CD4-positive, alpha-beta T cell (primary cell): ENCODE data around the gene DACT2. TPM values are rescaled to one million over a fixed set of nuclear protein-coding genes. Genes with fewer than 3 reads are reported as not detected.
"Not testable (repeated sequence)": the region's sequence is repeated elsewhere in the genome, so short reads cannot be mapped to it uniquely, and the experiment has no call there.

Source experiments
- ATAC-seq: fragments of 200-7000 bp; cut with Tn5 transposase; one replicate; pipeline ENCODE4 v1.10.0; 2022; ENCODE audit warnings: mild to moderate bottlenecking; ENCODE audit not compliant: poor library complexity
- CTCF ChIA-PET: fragments of 350-600 bp; sonication (Branson Sonifier 250); formaldehyde crosslinking; loops from one replicate; lab custom pipeline; 2021; ENCODE audit warnings: antibody characterized with exemption, inconsistent platforms; lab: Charles Lee
- POLR2A ChIA-PET: fragments of 350-600 bp; sonication (Branson Sonifier 250); formaldehyde crosslinking; loops from one replicate; lab custom pipeline; 2021; ENCODE audit warnings: antibody characterized with exemption, inconsistent platforms; lab: Charles Lee
- DNase-seq, 14 experiments: peaks; one replicate each; pipeline ENCODE4 v3.0.0-alpha.2; 2013 to 2020; ENCODE audit warnings: mixed read lengths in 2 of 14
- H3K27ac ChIP-seq, 2 donors: one replicate each; pipeline versions ENCODE4 v1.5.1 to v1.7.0; 2013; ENCODE audit warnings: low read length in 2 of 2, low read depth in 1 of 2, mild to moderate bottlenecking in 1 of 2
- H3K27me3 ChIP-seq, 2 experiments: 1 replicate in 1 of 2; 2 replicates in 1 of 2; pipeline versions ENCODE4 v1.6.1 to v1.7.0; 2013; ENCODE audit warnings: low read length in 2 of 2, control low read depth in 1 of 2, mild to moderate bottlenecking in 1 of 2, moderate library complexity in 1 of 2; ENCODE audit not compliant: insufficient read depth in 2 of 2, control insufficient read depth in 1 of 2
- H3K36me3 ChIP-seq: one replicate; pipeline ENCODE4 v1.6.1; 2013; ENCODE audit warnings: low read length, control low read depth; ENCODE audit not compliant: insufficient read depth
- H3K4me1 ChIP-seq: one replicate; pipeline ENCODE4 v1.6.1; 2013; ENCODE audit warnings: low read length, control low read depth; ENCODE audit not compliant: insufficient read depth
- H3K4me3 ChIP-seq: one replicate; pipeline ENCODE4 v1.5.1; 2013; ENCODE audit warnings: mild to moderate bottlenecking, low read length, moderate library complexity
- H3K9me3 ChIP-seq, 2 experiments: 1 replicate in 1 of 2; 2 replicates in 1 of 2; pipeline versions ENCODE4 v1.6.1 to v1.7.0; 2013; ENCODE audit warnings: low read length in 2 of 2, mild to moderate bottlenecking in 2 of 2, control low read depth in 1 of 2, moderate library complexity in 1 of 2; ENCODE audit not compliant: control insufficient read depth in 1 of 2, insufficient read depth in 1 of 2
- H3K27ac Mint-ChIP-seq: one replicate; pipeline ENCODE4 v1.8.0; 2020; ENCODE audit warnings: mixed read lengths
- H3K27me3 Mint-ChIP-seq: one replicate; pipeline ENCODE4 v1.8.0; 2021; ENCODE audit warnings: mixed read lengths
- H3K36me3 Mint-ChIP-seq: one replicate; pipeline ENCODE4 v1.8.0; 2021; ENCODE audit warnings: low read depth, mixed read lengths
- H3K4me1 Mint-ChIP-seq: one replicate; pipeline ENCODE4 v1.8.0; 2021; ENCODE audit warnings: low read depth, mixed read lengths
- H3K4me3 Mint-ChIP-seq: one replicate; pipeline ENCODE4 v1.8.0; 2020; ENCODE audit warnings: mild to moderate bottlenecking, mixed read lengths
- H3K9me3 Mint-ChIP-seq: one replicate; pipeline ENCODE4 v1.8.0; 2020; ENCODE audit warnings: mixed read lengths
- intact Hi-C, 2 experiments: fragments of 100-400 bp; cut with DNase I in 1 of 2; cut with micrococcal nuclease in 1 of 2; formaldehyde crosslinking; loops; one replicate each; pipeline versions ENCODE4 v1.15.1 to v1.9.0; 2023 to 2025; cut with DNase I, micrococcal nuclease
- total RNA-seq, 174 experiments: library from RNA in 2 of 174; stranded (reverse) in 2 of 174; gene quantifications; one replicate each; pipeline ENCODE4 v1.2.3 and lab custom pipeline; 2021 to 2026
- TF ChIP-seq, protein P1 (sequence below): fragments of 200-600 bp; IDR thresholded peaks from one replicate; pipeline ENCODE4 v1.8.0; 2022; ENCODE audit warnings: antibody characterized with exemption, mild to moderate bottlenecking

Gene DACT2
- total RNA-seq, 2 experiments from 2014 or later = not detected

DNA sequence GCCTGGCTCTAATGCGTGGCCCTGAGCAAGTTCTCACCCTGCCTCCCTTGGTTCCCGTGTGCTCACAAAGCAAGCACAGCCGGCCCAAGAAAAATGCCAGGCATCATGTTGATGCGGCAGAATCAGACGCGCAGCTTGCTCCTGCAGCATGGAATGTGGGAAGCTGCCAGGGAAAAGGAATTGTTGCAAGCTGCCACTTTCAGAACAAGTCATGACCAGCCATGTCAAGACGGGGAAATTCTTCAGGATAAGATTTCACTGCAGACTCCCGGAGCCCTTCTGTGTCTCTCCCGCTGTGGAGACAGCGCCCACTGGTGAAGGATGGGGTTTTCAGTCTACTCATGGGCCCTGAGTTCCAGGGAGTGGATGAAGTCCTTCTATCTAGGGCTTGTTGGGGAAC is 4.6 kb downstream of the DACT2 start:
- ATAC-seq (no peak), DNase-seq (no peak)
- no peaks in the 10 kb centered on the region for H3K36me3 ChIP-seq
- no peak overlapping the region for H3K4me3 ChIP-seq
- Mint-ChIP-seq H3K9me3 (no peaks in the 10 kb centered on the region), H3K4me1 (no peaks in the 10 kb centered on the region), H3K36me3 (no peaks in the 10 kb centered on the region), H3K27ac (no peak overlapping the region), H3K4me3 (no peak overlapping the region), H3K27me3 (peaks cover 44% of the 10 kb centered on the region)
- intact Hi-C loops = no loop called here
- no peak overlapping the region for H3K27ac ChIP-seq
- H3K4me1 ChIP-seq = no peaks in the 10 kb centered on the region
- ChIA-PET CTCF (no interaction called here), POLR2A (no interaction called here)
- H3K27me3 ChIP-seq = peaks cover 8 to 24% of the 10 kb centered on the region in 2 experiments
- TF ChIP-seq, protein P1, sequence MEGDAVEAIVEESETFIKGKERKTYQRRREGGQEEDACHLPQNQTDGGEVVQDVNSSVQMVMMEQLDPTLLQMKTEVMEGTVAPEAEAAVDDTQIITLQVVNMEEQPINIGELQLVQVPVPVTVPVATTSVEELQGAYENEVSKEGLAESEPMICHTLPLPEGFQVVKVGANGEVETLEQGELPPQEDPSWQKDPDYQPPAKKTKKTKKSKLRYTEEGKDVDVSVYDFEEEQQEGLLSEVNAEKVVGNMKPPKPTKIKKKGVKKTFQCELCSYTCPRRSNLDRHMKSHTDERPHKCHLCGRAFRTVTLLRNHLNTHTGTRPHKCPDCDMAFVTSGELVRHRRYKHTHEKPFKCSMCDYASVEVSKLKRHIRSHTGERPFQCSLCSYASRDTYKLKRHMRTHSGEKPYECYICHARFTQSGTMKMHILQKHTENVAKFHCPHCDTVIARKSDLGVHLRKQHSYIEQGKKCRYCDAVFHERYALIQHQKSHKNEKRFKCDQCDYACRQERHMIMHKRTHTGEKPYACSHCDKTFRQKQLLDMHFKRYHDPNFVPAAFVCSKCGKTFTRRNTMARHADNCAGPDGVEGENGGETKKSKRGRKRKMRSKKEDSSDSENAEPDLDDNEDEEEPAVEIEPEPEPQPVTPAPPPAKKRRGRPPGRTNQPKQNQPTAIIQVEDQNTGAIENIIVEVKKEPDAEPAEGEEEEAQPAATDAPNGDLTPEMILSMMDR = no peak
- H3K9me3 ChIP-seq = peaks cover 0 to 9% of the 10 kb centered on the region in 2 experiments

DNA sequence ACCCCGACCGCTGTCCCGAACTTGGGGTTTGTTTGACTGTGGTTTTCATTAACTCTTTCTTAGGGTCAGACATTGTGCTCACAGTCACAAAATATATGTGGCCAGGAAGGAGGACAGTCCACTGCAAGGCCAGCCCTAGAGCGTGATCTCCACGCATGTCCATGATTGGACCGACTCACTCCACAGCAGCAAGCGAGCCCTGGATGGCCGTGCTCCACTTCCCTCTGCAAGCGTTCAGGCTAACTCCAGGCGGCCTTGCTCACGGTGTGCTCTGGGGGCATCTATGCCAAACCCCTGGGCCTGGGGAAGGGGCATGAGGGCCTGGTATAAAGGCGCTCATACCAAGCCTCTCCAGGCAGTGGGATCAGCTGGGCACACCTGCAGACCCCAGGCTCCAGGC is 5.6 kb downstream of the DACT2 start:
- peaks cover 7 to 22% of the 10 kb centered on the region in 2 experiments for H3K27me3 ChIP-seq
- intact Hi-C loops = no loop called here
- H3K27ac ChIP-seq = no peak overlapping the region
- peaks cover 0 to 14% of the 10 kb centered on the region in 2 experiments for H3K9me3 ChIP-seq
- H3K4me3 Mint-ChIP-seq = no peak overlapping the region
- H3K4me1 Mint-ChIP-seq = no peaks in the 10 kb centered on the region
- no peaks in the 10 kb centered on the region for H3K36me3 Mint-ChIP-seq
- no peaks in the 10 kb centered on the region for H3K9me3 Mint-ChIP-seq
- no peaks in the 10 kb centered on the region for H3K36me3 ChIP-seq
- POLR2A ChIA-PET = no interaction called here
- no peaks in the 10 kb centered on the region for H3K4me1 ChIP-seq
- CTCF ChIA-PET = no interaction called here
- no peak overlapping the region for H3K27ac Mint-ChIP-seq
- peaks cover 44% of the 10 kb centered on the region for H3K27me3 Mint-ChIP-seq
- ATAC-seq (no peak), DNase-seq (no peak)
- no peak overlapping the region for H3K4me3 ChIP-seq
- TF ChIP-seq, protein P1 = no peak

DNA sequence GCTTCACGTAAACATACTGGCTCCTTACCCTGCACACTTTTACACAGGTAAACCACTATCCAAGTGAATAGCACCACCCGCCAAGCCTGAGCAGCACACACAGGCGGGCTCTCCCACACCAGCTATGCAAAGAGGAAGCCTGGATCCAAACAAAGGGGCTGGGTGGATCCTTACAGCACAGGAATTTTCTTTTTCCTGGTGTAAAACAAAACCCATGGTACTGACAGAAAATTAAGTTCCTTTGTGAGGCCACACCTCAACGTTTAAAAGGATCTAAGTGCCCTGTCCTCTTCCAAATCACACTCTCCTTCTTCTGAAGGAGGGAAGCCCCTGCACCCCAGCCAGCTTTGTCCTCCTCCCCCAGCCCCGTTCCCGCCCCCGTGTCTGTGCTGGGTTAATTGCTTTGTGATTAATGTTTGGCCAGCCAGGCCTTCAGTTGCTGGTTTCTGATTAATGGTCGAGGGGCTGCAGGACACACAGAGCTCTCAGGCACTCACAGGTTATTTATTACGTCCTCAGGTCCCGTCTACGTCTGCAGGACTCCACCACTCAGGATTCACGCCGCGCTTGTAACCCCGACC is 6.1 kb downstream of the DACT2 start:
- Histone ChIP-seq H3K27me3 (peaks cover 4 to 17% of the 10 kb centered on the region in 2 experiments), H3K4me1 (no peaks in the 10 kb centered on the region), H3K27ac (no peak overlapping the region), H3K4me3 (no peak overlapping the region), H3K9me3 (peaks cover 0 to 19% of the 10 kb centered on the region in 2 experiments), H3K36me3 (no peaks in the 10 kb centered on the region)
- H3K4me3 Mint-ChIP-seq = no peak overlapping the region
- H3K9me3 Mint-ChIP-seq = no peaks in the 10 kb centered on the region
- H3K27me3 Mint-ChIP-seq = peaks cover 39% of the 10 kb centered on the region
- POLR2A ChIA-PET = no interaction called here
- no peaks in the 10 kb centered on the region for H3K36me3 Mint-ChIP-seq
- intact Hi-C loops = no loop called here
- DNase-seq = no peak
- H3K4me1 Mint-ChIP-seq = no peaks in the 10 kb centered on the region
- no peak for ATAC-seq
- TF ChIP-seq, protein P1 = no peak
- CTCF ChIA-PET = no interaction called here
- H3K27ac Mint-ChIP-seq = no peak overlapping the region

DNA sequence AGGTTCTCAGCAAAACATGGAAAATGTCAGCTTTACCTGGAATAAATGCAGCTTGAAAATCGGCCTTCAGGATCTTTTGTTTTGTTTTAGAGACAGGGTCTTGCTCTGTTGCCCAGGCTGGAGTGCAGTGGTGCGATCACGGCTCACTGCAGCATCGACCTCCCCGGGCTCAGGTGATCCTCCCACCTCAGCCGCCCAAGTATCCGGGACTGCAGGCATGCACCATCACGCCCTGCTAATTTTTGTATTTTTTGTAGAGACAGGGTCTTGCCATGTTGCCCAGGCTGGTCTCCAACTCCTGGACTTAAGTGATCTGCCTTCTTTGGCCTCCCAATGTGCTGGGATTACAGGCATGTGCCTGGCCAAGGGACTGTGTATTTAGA is 7.5 kb downstream of the DACT2 start:
- H3K4me3 ChIP-seq, H3K9me3 Mint-ChIP-seq, intact Hi-C loops, CTCF ChIA-PET, H3K27ac ChIP-seq, POLR2A ChIA-PET, H3K4me1 ChIP-seq, DNase-seq, H3K27ac Mint-ChIP-seq, H3K4me3 Mint-ChIP-seq, H3K36me3 Mint-ChIP-seq, ATAC-seq, H3K4me1 Mint-ChIP-seq, H3K36me3 ChIP-seq: not testable (repeated sequence)
- H3K27me3 ChIP-seq = peaks cover 0 to 10% of the 10 kb centered on the region in 2 experiments
- peaks cover 34% of the 10 kb centered on the region for H3K27me3 Mint-ChIP-seq
- H3K9me3 ChIP-seq = peaks cover 0 to 21% of the 10 kb centered on the region in 2 experiments
